DMS 273 (cell line): Measurements from ENCODE around the gene GALNT17.
A peak's percentile ranks its signal among the peaks of the same experiment; 100 is the strongest.

Experiments
- DNase-seq: peaks from one replicate; lab custom pipeline; 2025; ENCODE audit not compliant: unreplicated experiment; lab: John Stamatoyannopoulos, UW

The GALNT17 gene

DNA sequence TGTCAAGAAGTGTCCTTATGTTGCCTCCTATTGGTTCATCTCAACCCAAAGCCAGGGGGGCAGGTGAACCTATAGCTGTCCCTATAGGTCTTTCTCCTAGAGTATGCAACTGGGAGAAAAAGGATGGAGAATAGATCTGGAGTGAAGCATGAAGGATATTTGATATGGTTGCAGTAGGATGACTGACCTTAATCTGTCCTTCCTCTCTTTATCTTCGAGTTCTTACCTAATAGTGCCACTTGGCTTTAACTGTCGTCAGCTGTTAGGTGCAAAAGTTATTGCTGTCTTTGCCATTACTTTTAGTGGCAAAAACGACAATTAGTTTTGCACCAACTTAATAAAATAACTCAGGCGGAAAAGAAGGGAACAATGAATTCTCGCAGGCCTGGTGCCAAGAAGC, 196.0 kb downstream of the GALNT17 start:
- DNase-seq: no peak

DNA sequence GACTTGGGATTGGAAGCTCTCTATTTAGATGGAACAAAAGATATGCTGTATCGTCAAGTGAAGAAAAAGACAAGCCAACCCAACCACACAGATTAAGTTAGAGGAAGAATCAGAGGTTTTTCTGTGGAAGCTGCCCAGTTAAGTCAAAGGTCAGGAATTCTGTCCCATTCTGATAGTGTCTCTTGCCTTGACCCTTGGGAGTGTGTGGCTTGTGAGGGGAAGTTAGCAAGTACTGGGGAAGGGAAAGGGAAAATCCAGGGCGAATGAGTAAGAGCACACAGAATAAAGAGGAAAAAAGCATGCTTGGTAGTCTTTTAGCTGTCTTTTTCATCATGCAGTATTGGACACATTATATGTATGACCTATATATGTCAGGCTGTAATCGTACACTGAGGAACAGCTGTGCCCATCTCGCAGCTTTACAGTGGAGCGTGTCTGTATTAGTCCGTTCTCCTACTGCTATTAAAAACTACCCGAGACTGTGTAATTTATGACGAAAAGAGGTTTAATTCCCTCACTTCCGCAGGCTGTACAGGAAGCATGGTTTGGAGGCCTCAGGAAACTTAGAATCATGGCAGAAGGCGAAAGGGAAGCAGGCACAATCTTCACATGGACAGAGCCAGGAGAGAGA, 197.2 kb downstream of the GALNT17 start:
- no peak for DNase-seq

DNA sequence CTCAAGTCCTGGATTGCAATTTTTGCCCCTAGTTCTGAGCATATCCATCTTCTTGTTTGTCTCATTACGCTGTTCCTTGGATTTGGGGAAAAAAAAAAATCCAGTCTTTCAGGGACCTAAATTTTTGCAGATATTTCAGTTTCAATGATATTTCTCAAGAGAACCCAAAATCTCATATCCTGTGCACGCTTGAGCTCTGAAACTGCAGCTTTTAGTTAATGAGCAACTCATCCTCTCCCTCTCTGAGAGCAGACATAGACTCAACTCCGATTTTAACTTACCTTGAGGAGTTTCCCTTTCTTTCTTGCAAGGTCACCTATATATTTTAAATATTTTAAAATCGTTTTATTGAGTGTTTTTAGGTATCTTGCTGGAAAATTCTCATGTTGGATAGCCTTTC, 200.3 kb downstream of the GALNT17 start:
- DNase-seq: no peak

DNA sequence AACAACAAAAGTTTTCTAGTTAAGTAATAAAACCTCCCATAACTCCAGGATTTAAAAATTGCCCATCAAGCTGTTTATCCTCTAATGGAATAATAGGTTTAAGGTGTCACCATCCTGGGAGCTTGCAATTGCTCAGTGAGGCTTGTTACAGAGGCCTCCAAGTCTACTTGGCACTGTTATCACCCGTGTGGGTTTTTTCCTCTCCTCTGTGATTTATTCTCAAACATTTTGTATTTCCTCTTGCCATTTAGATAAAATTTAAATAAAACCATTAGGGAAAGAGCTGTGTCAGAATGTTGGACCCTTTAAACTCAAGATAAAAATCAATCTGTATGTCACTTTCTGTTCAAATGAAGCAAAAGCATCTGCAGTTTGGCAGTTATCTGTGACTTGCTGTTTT, 202.6 kb downstream of the GALNT17 start:
- DNase-seq: no peak

DNA sequence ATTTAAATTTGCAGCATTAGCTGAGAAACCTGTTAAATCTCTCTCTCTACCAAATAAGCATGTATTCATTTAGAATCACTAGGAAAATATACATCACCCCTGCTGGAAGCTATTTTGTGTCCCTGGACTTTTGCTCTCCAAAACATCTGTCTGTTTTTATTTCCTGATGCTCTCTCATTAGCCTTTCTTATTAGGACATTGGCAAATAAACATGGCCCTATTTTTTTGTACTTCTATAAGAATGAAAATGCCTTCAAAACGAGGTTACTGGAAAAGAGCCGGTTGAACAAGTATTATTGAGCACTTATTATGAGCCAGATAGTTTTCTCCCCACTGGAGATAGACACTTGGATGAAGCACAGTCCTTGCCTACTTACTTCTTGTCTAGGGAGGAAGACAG, 206.9 kb downstream of the GALNT17 start:
- DNase-seq: no peak

DNA sequence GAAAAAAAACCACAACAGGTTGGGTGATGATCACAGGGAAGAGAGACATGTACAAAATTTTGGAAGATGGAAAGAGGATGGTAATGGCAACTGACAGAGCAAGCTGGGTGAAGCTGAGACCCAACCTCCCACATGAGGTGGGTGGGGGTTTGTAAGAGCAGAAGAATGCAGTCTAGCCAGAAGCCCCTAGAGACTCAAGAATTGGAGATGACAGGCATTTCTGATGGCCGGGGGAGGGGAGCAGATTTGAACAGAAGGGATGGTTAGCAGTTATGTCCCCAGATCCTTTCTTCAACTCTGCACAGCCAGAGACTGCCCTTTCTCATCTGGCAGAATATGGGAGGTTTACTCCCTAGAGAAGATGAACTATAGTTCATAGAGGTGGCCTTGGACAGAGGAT, 208.0 kb downstream of the GALNT17 start:
- DNase-seq: no peak

DNA sequence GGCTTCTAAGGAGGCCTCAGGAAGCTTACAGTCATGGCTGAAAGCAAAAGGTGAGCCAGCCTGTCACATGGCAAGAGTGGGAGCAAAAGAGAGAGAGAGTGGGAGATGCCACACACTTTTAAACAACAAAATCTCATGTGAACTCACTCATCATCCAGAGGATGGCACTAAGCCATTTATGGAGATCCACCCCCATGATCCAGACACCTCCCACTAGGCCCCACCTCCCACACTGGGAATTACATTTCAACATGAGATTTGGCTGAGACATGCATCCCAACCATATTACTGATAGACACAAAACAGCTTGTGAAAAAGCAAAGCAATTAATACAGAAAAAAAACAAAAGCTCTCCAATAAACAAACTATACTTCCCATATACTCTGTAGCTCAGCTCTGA, 210.3 kb downstream of the GALNT17 start:
- no peak for DNase-seq

DNA sequence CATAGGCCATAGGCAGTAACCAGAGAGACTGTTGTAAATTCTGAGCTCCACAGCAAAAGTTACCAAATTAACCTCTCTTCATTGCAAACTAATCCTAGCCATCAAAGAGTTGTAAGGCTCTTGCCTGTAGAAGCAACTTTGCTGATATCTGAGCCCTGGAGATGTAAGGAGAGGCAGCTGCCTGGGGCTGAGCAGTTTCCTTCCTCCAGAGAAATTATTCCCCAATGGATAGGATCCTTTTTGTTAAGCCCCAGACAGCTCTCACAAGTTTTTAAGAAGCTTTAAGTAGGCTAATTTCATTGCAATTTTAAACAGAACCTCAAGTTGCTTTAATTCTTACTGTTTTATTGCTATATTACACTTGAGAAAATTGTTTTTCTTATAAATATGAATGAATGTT, 211.1 kb downstream of the GALNT17 start:
- DNase-seq: peak; percentile 30

DNA sequence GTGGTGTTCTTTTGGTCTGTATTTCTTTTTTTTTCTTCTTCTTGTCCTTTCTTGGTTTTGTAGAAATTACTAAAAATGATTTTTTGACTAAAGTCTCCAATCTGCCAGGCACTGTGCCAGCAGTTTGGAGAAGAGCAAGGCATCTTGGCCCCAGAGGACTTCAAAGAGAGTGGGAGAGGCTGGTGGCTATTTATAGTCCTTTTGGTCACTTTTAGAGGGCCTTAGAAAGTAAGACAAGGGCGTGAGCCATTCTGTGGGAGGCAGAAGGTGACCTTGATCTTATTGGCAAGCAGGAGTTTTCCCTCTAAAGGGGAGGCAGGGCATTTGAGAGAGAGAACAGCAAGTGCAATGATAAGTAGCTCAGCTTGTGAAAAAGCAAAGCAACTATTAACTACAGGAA, 211.9 kb downstream of the GALNT17 start:
- no peak for DNase-seq

DNA sequence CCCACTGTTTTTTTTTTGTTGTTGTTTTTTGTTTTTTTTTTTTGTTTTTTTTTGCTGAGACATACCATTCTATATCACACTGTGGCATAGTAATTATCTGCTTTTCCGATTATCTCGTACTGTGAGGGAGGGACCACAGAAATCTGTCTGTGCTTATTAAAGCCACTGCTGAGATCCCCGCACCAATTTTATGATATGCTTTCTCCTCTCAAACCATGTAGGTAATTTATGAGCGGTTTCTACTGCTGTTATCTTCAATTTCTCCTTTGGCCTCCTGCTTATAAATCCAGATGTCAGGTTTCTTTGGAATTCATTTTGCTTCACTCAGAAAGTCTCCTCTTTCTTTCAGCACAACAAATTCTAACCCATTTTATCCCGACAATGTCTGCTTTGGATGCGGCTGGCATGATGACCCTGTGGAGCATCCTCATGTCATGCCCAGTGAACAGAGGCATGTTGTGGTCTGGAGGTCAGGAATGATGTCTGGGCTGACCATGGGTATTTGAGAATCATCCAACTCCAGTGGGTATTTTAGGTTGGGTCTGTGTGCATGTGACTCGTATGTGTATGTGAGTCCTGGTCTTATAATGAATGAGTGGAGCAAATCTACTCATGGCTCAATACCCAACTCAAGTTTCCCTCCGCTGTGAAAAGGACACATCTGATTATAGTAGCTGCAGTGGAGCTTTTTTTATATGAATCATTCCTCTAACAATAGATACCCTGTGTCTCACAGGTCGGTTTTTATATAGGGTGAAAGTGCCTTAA, 213.4 kb downstream of the GALNT17 start:
- no peak for DNase-seq

DNA sequence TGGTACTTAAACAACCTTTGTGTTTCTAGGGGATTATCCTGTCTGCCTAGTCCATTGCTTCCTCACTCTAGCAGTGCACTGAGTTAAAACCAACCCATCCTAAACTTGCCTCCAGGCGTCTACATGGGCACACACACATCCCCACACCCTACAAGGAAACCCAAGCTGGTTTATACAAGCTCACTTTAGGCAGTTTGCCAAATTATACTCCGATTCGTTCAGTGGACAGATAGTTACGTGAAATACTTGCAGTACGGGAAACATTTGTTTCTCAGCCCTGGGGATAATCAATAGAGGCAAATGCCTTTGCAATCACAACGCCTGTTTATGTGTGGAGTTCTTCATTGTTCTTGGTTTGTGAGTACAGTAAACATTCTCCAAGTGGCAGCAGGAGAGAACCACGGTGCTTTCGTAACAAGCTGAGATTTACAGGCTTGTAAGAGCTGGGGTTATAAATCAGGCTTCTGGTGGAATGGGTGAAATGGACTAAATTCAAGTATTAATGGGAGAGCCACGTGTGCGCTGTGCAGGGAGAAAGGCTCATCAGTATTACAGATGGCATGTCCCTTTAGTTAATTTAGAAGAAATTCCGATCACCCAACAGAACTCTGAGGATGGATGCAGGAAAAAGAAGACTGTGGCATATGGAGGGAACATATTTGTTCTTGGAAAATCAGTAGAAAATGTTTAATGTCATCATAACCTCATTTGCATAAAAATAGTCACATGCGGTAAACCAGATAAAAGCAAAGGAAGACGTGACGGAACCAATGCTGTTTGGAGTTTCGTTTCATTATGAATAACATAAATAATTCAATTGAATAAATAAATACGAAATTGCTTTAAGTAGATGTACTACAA, 217.1 kb downstream of the GALNT17 start:
- DNase-seq: peak; percentile 93

DNA sequence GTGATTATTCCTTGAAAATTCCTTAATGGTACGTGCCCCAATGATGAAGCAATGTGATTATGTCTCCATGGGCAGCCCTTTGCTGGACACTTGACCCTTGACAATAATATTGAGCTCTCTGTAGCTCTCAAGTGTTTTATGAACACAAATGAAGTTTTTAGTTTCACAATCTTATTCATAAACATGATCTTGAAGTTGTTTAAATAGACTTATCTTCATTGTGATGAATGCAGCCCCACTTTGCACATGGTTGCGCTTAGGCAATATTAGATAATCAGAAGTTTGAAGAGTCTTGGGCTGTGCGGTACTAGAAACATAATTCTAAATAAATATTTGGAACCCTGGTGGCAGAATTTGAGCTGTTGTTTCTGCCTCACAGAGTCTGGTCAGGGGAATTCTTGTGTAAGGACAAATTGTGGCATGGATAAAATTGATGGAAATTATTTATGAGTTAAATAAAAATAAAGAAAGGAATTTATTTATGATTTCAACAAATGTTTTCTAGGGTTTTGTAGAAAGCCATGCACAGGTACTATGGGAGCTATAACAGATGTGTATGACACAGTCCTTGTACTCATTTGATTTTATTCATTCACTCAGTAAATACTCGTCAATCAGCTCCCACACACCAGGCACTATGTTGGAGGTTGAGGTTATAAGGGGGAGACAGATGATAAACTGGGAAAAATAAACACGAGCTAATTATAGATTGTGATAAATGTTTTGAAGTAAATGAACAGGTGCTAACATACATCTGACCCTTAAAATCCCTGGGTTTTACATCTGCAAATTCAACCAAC, 217.9 kb downstream of the GALNT17 start:
- DNase-seq: peak; percentile 36

DNA sequence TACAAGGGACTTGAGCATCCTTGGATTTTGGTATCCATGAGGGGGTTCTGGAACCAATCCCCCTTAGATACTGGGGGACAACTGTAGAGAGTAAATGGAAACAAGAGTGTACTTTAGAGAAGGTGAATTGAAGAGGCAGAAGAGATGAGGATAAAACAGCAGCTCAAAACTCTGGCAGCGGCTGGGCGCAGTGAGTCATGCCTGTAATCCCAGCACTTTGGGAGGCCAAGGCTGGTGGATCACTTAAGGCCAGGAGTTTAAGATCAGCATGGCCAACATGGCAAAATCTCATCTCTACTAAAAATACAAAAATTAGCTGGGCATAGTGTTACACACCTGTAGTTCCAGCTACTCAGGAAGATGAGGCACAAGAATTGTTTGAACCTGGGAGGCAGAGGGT, 218.7 kb downstream of the GALNT17 start:
- DNase-seq: no peak

DNA sequence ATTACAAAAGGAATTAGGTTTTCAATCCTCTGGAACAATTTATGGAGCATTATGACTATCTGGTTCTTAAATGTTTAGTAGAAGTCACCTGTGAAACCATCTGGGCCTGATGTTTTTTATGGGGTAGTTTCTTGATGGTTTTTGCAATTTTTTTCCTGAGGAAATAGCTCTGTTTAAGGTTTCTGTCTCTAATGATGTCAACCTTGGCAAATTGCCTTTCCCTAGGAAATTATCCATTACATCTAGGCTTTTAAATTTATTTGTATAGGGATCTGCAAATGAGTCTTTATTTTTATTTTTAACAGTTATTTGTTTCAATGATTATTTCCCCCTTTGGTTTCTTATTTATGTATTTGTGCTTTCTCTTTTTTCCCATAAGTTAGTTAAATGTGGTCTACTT, 222.8 kb downstream of the GALNT17 start:
- DNase-seq: peak; percentile 25

DNA sequence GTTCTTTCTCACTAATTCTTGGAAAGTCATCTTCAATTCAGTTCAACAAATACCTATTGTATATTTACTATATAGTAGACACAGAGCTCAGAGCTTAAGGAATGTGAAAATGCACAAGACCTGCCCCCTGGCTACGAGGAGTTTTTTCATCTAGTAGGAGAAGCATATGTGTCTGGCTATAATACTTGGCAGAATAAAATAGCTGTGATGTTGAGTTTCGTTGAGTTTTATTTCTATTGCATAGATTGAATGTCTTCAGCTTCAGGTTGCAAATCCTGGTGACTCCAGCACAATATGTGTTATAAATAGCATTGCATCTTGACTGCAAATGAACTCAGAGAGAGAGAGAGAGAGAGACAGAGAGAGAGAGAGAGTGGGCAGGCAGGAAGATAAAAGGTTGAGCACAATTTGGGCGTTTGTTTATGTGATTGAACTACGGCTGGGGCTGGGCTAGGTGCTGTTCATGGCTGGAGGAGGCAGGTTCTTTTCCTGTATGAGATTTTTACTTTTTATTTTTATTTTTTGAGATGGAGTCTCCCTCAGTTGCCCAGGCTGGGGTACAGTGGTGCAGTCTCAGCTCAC, 229.6 kb downstream of the GALNT17 start:
- DNase-seq: no peak

DNA sequence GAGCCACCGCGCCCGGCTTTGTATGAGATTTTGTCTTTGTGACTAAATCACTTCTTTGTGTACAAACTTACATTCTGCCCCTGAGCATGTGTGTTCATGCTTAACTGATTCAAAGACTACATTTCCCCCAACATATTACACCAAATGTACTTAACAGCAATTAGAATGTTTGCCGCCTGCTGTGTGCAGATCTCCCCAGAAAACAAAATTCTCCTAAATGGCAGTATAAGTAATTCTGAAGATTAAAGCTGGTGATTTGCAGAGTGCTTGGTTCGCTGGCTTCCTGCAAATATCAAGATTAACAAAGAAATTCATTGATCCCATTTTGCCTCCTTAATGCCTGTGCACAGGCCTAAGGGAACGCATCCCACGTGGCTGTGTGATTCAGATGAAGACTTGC, 230.3 kb downstream of the GALNT17 start:
- no peak for DNase-seq

DNA sequence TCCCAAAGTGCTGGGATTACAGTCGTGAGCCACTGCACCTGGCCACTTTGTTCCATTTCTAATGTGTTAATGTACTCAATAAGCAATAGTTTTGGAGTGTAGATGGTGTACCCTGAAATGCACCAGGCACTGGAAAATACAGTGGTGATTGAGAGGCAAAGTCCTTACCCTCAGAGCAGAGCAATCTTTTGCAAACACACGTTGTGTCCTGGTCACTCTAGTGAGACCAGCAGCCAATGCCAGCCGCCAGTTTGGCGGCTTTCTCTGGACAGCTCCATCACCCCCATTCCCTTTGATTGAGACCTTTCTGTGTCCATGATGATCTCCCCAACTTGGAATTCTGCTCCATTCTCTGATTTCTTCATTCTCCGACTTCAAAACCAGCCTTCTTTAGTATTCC, 231.3 kb downstream of the GALNT17 start:
- no peak for DNase-seq

DNA sequence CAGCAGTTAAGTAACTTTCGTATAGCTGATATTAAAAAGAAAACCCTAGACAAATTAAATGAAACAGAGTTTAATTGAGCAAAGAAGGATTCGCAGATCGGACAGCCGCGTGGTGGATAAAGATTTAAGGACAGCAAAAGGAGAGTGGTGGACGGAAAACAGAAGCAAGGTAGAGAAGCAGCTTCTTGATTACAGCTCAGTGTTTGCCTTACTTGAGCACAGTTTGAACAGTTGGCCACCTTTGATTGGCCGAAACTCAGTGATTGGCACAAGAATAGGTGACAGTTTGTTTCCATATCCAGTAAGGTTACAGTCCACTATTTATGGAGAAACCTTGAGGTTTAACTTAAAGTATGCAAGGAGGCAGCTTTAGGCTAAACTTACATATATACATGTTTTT, 231.7 kb downstream of the GALNT17 start:
- DNase-seq: no peak

DNA sequence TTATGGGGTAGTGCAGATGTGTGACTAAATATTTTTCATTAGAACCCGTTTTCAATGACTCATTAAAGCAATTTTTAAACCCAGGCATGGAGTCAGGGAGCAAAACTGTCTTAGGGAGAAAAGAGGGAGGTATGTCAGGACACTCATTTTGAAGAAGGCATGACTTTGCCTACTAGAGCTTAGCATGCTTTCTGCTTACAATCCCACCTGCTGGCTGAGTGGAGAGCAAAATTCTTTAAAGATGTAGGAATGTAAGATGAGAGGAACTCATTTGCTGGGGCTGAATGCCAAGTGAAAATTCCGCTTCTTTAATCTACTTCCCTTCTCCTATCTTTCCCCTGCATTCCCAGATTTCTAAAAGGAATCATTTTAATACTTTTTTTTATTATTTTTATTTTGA, 232.6 kb downstream of the GALNT17 start:
- no peak for DNase-seq

DNA sequence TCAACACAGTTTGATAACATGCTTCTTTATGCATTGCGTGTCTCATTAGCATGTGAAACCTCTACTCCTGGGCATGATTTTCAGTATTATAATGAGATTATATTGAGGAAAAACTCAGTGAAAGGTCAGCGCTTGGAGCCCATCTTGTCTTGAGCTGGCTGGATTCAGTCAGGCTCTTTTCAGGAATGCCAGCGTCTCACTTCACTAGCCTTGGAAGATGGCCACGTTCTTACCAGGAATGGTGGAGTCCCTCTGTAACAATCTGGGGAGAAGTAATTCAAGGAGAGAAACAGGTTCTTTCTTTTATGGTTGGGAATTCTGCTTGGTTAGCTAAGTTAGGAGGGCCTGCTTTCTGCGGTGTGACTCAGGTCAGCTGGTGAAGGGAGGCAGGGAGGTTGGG, 241.0 kb downstream of the GALNT17 start:
- DNase-seq: no peak

DNA sequence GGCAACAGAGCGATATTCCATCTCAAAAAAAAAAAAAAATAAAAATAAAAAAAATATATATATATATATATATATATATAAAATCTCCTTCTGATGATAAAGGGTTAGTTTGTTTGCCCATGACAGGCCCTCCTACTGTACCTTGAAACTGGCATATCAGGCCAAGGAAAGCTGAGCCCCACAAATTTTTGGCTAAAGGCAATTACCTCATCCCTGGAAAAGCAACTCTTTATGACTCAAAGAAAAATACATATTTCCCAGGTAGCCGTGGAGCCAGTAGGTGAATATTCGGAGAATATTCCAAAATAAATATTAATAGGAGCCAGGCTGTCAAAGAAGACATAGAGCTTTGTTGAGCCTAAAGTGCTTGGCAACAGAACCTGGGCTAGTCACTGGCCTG, 245.1 kb downstream of the GALNT17 start:
- no peak for DNase-seq
